Peyer's patch (tissue), 4 donors: ENCODE data around the gene FBL.

Experiments used
- CTCF ChIP-seq, 6 experiments: fragments of 450-650 bp in 4 of 6; fragments of 200-600 bp in 2 of 6; sonication (generic) in 1 of 6; IDR thresholded peaks; one replicate each; pipeline ENCODE4 v1.5.1; 2017 to 2019; ENCODE audit warnings: antibody characterized with exemption in 6 of 6, mild to moderate bottlenecking in 3 of 6, moderate library complexity in 1 of 6
- POLR2A ChIP-seq, 2 donors: fragments of 450-650 bp; IDR thresholded peaks; one replicate each; pipeline ENCODE4 v1.5.1; 2017; ENCODE audit warnings: antibody characterized with exemption in 2 of 2, mild to moderate bottlenecking in 2 of 2, moderate library complexity in 2 of 2

- no peak for TF ChIP-seq CTCF (IDR thresholded peaks at IDR 0.05)
- no peak for TF ChIP-seq POLR2A (IDR thresholded peaks at IDR 0.05)
These were observed 26.4 kb downstream of the FBL start for GRCh38 chr19:39819786-39820185.
